PC-9 (cell line): ENCODE results near the gene GPAM. TPM values are rescaled to one million over a fixed set of nuclear protein-coding genes. Genes with fewer than 3 reads are reported as not detected.

Source experiments
- Bru-seq: library from RNA; stranded (reverse); fragments of 400-500 nt; gene quantifications from one replicate; lab custom pipeline; 2021; lab: Mats Ljungman, UMichigan
- BruChase-seq, 2 experiments: library from RNA; stranded (reverse); fragments of 400-500 nt; gene quantifications; one replicate each; lab custom pipeline; 2021; lab: Mats Ljungman, UMichigan
- BruUV-seq: library from RNA; stranded (reverse); fragments of 400-500 nt; replicated peaks from 2 replicates; lab custom pipeline; 2021; lab: Mats Ljungman, UMichigan
- CTCF ChIA-PET: fragments of 300-600 bp; sonication (Branson Sonifier 250); formaldehyde crosslinking; loops from one replicate; lab custom pipeline; 2022; ENCODE audit warnings: antibody characterized with exemption; lab: Charles Lee
- POLR2A ChIA-PET: fragments of 300-600 bp; sonication (Branson Sonifier 250); formaldehyde crosslinking; loops from one replicate; lab custom pipeline; 2022; ENCODE audit warnings: antibody characterized with exemption; ENCODE audit not compliant: unreplicated experiment; lab: Charles Lee
- DNase-seq, 2 experiments: peaks; one replicate each; pipeline versions ENCODE4 v3.0.0 to v3.0.0-alpha.2; 2015 to 2022; ENCODE audit warnings: mixed read lengths in 1 of 2
- H2AFZ ChIP-seq: fragments of 200-600 bp; sonication (generic); 2 replicates; pipeline ENCODE4 v1.8.1; 2017; ENCODE audit warnings: antibody characterized with exemption
- H3F3A ChIP-seq: fragments of 200-600 bp; sonication (generic); 2 replicates; pipeline ENCODE4 v1.8.1; 2017; ENCODE audit warnings: antibody characterized with exemption, mild to moderate bottlenecking, low read depth; ENCODE audit not compliant: insufficient read depth
- H3K27ac ChIP-seq: fragments of 200-600 bp; sonication (generic); 2 replicates; pipeline ENCODE4 v1.6.1; 2016; ENCODE audit warnings: mixed run types
- H3K27me3 ChIP-seq: fragments of 200-600 bp; sonication (generic); 2 replicates; pipeline ENCODE4 v1.6.1; 2016; ENCODE audit warnings: low read depth, mixed run types; ENCODE audit not compliant: insufficient read depth
- H3K36me3 ChIP-seq: fragments of 200-600 bp; sonication (generic); 2 replicates; pipeline ENCODE4 v1.6.1; 2016; ENCODE audit warnings: low read depth, mixed run types
- H3K4me1 ChIP-seq: fragments of 200-600 bp; sonication (generic); replicated peaks from 2 replicates; pipeline ENCODE4 v1.6.1; 2016; ENCODE audit warnings: mixed run types; ENCODE audit not compliant: insufficient read depth
- H3K4me2 ChIP-seq: fragments of 200-600 bp; sonication (generic); 2 replicates; pipeline ENCODE4 v1.6.1; 2017; ENCODE audit warnings: mixed run types
- H3K4me3 ChIP-seq: fragments of 200-600 bp; sonication (generic); 2 replicates; pipeline ENCODE4 v1.6.1; 2016; ENCODE audit warnings: mixed run types
- H3K79me2 ChIP-seq: fragments of 200-600 bp; sonication (generic); 2 replicates; pipeline ENCODE4 v1.6.1; 2017; ENCODE audit warnings: low read depth, mixed run types
- H3K9me2 ChIP-seq: fragments of 200-600 bp; sonication (generic); 2 replicates; pipeline ENCODE4 v1.8.1; 2017; ENCODE audit warnings: mild to moderate bottlenecking; ENCODE audit not compliant: insufficient read depth
- H3K9me3 ChIP-seq: fragments of 200-600 bp; sonication (generic); 2 replicates; pipeline ENCODE4 v1.8.1; 2016; ENCODE audit warnings: low read depth; ENCODE audit not compliant: insufficient read depth
- H4K20me1 ChIP-seq: fragments of 200-600 bp; sonication (generic); 2 replicates; pipeline ENCODE4 v1.8.1; 2017; ENCODE audit not compliant: insufficient read depth
- EZH2 ChIP-seq: fragments of 200-600 bp; sonication (generic); IDR thresholded peaks from 2 replicates; pipeline ENCODE4 v1.8.0; 2017; ENCODE audit warnings: antibody characterized with exemption, low read depth
- intact Hi-C: fragments of 100-400 bp; cut with micrococcal nuclease; formaldehyde crosslinking; loops from one replicate; pipeline ENCODE4 v1.10.0; 2022; ENCODE audit not compliant: unreplicated experiment
- long read RNA-seq: library from polyadenylated mRNA; stranded (forward); transcript quantifications from one replicate; pipeline ENCODE4 v2.0.0, GENCODE V29; 2022
- total RNA-seq: library from RNA; stranded (reverse); gene quantifications from 2 replicates; pipeline ENCODE4 v1.2.3, GENCODE V29; 2021
- TF ChIP-seq, protein P1 (sequence below): fragments of 200-600 bp; sonication (generic); conservative IDR thresholded peaks from 2 replicates; pipeline ENCODE4 v1.6.1; 2017; ENCODE audit warnings: mixed run types, antibody characterized with exemption, mild to moderate bottlenecking, moderate library complexity

Gene GPAM, protein sequence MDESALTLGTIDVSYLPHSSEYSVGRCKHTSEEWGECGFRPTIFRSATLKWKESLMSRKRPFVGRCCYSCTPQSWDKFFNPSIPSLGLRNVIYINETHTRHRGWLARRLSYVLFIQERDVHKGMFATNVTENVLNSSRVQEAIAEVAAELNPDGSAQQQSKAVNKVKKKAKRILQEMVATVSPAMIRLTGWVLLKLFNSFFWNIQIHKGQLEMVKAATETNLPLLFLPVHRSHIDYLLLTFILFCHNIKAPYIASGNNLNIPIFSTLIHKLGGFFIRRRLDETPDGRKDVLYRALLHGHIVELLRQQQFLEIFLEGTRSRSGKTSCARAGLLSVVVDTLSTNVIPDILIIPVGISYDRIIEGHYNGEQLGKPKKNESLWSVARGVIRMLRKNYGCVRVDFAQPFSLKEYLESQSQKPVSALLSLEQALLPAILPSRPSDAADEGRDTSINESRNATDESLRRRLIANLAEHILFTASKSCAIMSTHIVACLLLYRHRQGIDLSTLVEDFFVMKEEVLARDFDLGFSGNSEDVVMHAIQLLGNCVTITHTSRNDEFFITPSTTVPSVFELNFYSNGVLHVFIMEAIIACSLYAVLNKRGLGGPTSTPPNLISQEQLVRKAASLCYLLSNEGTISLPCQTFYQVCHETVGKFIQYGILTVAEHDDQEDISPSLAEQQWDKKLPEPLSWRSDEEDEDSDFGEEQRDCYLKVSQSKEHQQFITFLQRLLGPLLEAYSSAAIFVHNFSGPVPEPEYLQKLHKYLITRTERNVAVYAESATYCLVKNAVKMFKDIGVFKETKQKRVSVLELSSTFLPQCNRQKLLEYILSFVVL
- total RNA-seq (2.1 and 4.2 TPM in 2 replicates), Bru-seq, nascent RNA (percentile 48 among the genes with signal in this experiment), BruChase-seq, experiment 1, labeled RNA remaining after a 2-hour chase (percentile 45 among the genes with signal in this experiment), BruChase-seq, experiment 2, labeled RNA remaining after a 6-hour chase (percentile 50 among the genes with signal in this experiment)
- long read RNA-seq, full-length matches to known transcripts = 1 of 3 reads
- long read RNA-seq, partial matches to known transcripts = 0 of 3 reads
- long read RNA-seq, other reads (novel, unspliced or antisense) = 2 of 3 reads

DNA sequence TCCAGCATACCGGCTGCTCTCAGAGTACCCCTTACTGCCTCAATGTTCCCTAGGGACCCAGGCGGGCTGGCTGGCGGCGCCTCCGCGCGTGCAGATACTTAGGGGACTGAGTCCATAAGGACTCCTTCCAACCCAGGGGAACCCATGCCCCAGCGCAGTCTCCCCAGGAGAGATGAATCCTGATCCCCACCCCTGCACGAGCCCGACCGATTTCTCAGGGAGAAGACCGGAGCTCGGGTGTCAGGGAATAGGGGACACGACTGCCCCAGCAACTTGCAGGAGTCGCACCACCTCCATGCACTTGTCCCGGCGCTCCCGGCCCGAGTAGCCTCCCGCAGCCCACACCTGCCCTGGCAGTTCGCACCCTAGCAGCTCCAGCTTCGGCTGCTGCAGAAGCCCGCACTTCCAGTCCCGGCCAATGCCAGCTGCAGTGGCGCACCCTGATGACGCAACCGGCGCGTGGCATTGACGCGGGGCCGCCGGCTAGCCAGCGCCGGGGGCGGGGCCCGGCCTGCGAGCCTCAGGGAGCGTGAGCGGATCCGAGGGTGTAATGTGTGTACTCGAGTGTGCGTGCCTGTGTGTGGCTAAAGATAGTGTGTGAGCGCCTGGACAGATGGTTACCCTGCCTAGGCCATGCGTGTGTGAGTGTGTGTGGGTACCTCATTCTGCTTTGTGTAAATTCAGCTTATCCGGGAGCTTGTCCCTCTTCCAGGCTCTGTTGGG lies at the start of gene GPAM:
Gene GPAM, minus strand, starts transcription at position 437 of the 723 bp plus-strand sequence. CDS start 1,981 bp downstream, outside the sequence.
- no peaks in the 10 kb centered on the region for H3K36me3 ChIP-seq
- H3K4me2 ChIP-seq = peak within 1 kb of the TSS; percentile 79
- peak within 1 kb of the TSS; percentile 78 for H3K4me3 ChIP-seq
- peak within 1 kb of the TSS; percentile 52 for H3K27ac ChIP-seq
- H3K9me2 ChIP-seq = no peaks in the 10 kb centered on the region
- H4K20me1 ChIP-seq = no peaks in the 10 kb centered on the region
- no peaks in the 10 kb centered on the region for H3K9me3 ChIP-seq
- H3K4me1 ChIP-seq = 0 out of 2 replicates have a peak, but pooled peaks cover 4% of the 10 kb centered on the region
- peak; percentile 59 to 88 for DNase-seq
- H3F3A ChIP-seq = no peaks in the 10 kb centered on the region
- CTCF ChIA-PET = interaction anchor here (0.7 kb wide), 1 partner anchor 362 kb away, joined by 3 read pairs; no protein-coding TSS in a partner anchor
- no peaks in the 10 kb centered on the region for H3K27me3 ChIP-seq
- no peaks in the 10 kb centered on the region for H3K79me2 ChIP-seq
- H2AFZ ChIP-seq = peak within 1 kb of the TSS; percentile 98
- POLR2A ChIA-PET = interaction anchor here (0.6 kb wide), 1 partner anchor 334 kb away, joined by 3 read pairs; no protein-coding TSS in a partner anchor
- intact Hi-C loops = loop anchor here (2.0 kb wide), 1 partner anchor 263 kb away; the partner anchor contains the start of genes VTI1A and ZDHHC6
- TF ChIP-seq EZH2 = no peak
- no TSS peak for BruUV-seq

DNA sequence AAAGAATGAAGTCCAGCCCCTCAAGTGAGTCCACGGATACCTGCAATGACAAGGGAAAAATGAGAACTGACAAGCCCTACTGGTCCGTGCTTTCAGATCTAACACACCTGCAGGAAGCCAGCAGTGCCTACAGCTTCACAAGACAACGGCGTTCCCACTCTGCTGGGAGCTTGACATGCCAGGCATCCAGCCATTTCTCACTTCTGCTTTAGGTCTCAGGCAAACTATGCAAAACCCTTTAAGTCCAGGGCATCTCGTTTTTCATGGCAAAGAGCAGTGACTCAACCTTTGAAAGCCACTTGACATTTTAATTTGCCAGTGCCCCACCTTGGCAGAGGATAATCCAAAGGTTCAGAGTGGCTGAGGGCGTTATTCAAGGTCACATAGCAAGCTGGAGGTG lies 49.1 kb upstream of the GPAM start:
- H3K4me1 ChIP-seq = no peaks in the 10 kb centered on the region
- H3K9me3 ChIP-seq = no peaks in the 10 kb centered on the region
- no peak overlapping the region for H3K4me3 ChIP-seq
- ChIA-PET CTCF (no interaction called here), POLR2A (no interaction called here)
- no peak overlapping the region for H2AFZ ChIP-seq
- DNase-seq = no peak
- H3F3A ChIP-seq = no peaks in the 10 kb centered on the region
- no peak overlapping the region for H3K4me2 ChIP-seq
- no peaks in the 10 kb centered on the region for H3K79me2 ChIP-seq
- no peaks in the 10 kb centered on the region for H3K27me3 ChIP-seq
- intact Hi-C loops = no loop called here
- no TSS peak for BruUV-seq
- no peaks in the 10 kb centered on the region for H4K20me1 ChIP-seq
- no peak overlapping the region for H3K27ac ChIP-seq
- no peaks in the 10 kb centered on the region for H3K36me3 ChIP-seq
- TF ChIP-seq, protein P1, sequence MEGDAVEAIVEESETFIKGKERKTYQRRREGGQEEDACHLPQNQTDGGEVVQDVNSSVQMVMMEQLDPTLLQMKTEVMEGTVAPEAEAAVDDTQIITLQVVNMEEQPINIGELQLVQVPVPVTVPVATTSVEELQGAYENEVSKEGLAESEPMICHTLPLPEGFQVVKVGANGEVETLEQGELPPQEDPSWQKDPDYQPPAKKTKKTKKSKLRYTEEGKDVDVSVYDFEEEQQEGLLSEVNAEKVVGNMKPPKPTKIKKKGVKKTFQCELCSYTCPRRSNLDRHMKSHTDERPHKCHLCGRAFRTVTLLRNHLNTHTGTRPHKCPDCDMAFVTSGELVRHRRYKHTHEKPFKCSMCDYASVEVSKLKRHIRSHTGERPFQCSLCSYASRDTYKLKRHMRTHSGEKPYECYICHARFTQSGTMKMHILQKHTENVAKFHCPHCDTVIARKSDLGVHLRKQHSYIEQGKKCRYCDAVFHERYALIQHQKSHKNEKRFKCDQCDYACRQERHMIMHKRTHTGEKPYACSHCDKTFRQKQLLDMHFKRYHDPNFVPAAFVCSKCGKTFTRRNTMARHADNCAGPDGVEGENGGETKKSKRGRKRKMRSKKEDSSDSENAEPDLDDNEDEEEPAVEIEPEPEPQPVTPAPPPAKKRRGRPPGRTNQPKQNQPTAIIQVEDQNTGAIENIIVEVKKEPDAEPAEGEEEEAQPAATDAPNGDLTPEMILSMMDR = no peak
- no peak for TF ChIP-seq EZH2
- H3K9me2 ChIP-seq = no peaks in the 10 kb centered on the region

DNA sequence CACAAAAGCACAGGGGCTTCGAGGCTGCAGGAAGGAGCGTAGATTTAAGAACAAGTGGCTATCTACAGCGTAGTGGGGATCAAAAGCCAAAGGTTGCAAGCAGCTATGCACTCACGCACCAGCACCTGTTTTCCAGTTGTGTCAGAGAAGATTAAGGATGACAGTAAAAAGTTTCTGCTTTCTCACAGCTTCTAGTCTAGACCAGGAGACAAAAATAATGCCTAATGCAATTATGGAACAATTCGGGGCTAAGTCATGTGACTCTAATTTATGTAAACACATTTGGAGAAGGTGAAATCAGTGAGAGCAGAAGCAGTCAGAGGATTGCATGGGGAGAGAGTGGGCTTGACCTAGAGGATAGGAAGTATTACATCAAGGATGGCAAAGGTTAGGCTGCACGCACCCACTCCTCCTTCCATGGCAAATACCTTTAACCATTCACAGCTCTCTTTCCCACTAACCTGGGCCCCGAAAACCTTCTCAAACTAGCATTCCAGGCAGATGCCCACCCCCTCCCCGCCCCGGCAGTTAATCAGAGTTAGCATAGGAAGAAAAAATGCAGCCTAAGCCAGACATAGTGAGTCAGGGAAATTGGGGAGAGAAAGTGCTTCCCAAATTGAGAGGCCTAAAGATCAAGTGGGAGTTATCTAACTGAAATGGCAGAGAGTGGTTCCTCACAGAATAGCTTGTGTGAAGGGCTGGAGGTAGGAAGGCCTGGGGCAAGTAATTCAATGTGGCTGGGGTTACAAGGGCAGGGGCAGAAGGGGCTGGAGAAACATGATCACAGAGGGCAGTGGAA lies 48.2 kb upstream of the GPAM start:
- intact Hi-C loops = no loop called here
- Histone ChIP-seq H3K4me2 (no peak overlapping the region), H3K4me3 (no peak overlapping the region), H3K27me3 (no peaks in the 10 kb centered on the region), H3K27ac (no peak overlapping the region), H3F3A (no peaks in the 10 kb centered on the region), H3K36me3 (no peaks in the 10 kb centered on the region), H3K79me2 (no peaks in the 10 kb centered on the region), H2AFZ (no peak overlapping the region), H3K4me1 (no peaks in the 10 kb centered on the region), H4K20me1 (no peaks in the 10 kb centered on the region), H3K9me3 (no peaks in the 10 kb centered on the region), H3K9me2 (no peaks in the 10 kb centered on the region)
- BruUV-seq = no TSS peak
- DNase-seq = no peak
- TF ChIP-seq, protein P1 = no peak
- TF ChIP-seq EZH2 = no peak
- ChIA-PET POLR2A (no interaction called here), CTCF (no interaction called here)
